ENCODE measurements around the gene TAAR1. TPM values are rescaled to one million over a fixed set of nuclear protein-coding genes. Genes with fewer than 3 reads are reported as not detected.
"Not testable (repeated sequence)": the region's sequence is repeated elsewhere in the genome, so short reads cannot be mapped to it uniquely, and the experiment has no call there.

The TAAR1 gene
- total RNA-seq (2014; rRNA removed): not detected in 2 replicates
- Bru-seq, nascent RNA: not detected
- percentile 26 among the genes with signal in this experiment for BruChase-seq, experiment 1, labeled RNA remaining after a 6-hour chase
- percentile 46 among the genes with signal in this experiment for BruChase-seq, experiment 2, labeled RNA remaining after a 2-hour chase
- long read RNA-seq: 0 reads

- Histone ChIP-seq H3K36me3 (ENCODE audit: low read depth, low read length) (no peaks in the 10 kb centered on the region), H4K20me1 (ENCODE audit: low read length) (no peaks in the 10 kb centered on the region), H3K9me3 (ENCODE audit: low read length) (no peaks in the 10 kb centered on the region), H3K79me2 (ENCODE audit: low read length) (no peaks in the 10 kb centered on the region), H3K4me1 (ENCODE audit: insufficient read depth, low read length) (no peaks in the 10 kb centered on the region), H3K9me2 (replicated peaks; ENCODE audit: low read length) (no peaks in the 10 kb centered on the region), H3K27ac (ENCODE audit: low read length) (no peak within 1 kb of the TSS), H3K27me3 (ENCODE audit: low read length) (no peaks in the 10 kb centered on the region), H3F3A (ENCODE audit: low read length, unreplicated experiment) (no peaks in the 10 kb centered on the region), H3K4me3 (ENCODE audit: low read length) (no peak within 1 kb of the TSS), H3K4me2 (ENCODE audit: low read length) (no peak within 1 kb of the TSS), H2AFZ (ENCODE audit: low read length) (no peak within 1 kb of the TSS), H3K9ac (ENCODE audit: low read length) (no peak within 1 kb of the TSS)
- intact Hi-C loops (cut with micrococcal nuclease): no loop called here
- no TSS peak for BruUV-seq (replicated peaks)
- ATAC-seq (no peak), DNase-seq (no peak)
- ChIA-PET CTCF (interaction anchor here (0.6 kb wide), 1 partner anchor 835 kb away, joined by 5 read pairs; no protein-coding TSS in a partner anchor), POLR2A (ENCODE audit: unreplicated experiment) (no interaction called here)
- no peak for TF ChIP-seq EZH2 (IDR thresholded peaks at IDR 0.05; ENCODE audit: low read length, unreplicated experiment)
- no peak for TF ChIP-seq CTCF (conservative IDR thresholded peaks at IDR 0.05; ENCODE audit: low read depth, low read length)
Observed at GRCh38 chr6:132659082-132659481, at the start of gene TAAR1. TAAR1 (minus strand) TSS chr6:132659182; CDS start chr6:132646003, 13,179 bp downstream.

- Histone ChIP-seq H4K20me1 (ENCODE audit: low read length) (no peaks in the 10 kb centered on the region), H2AFZ (ENCODE audit: low read length) (no peak overlapping the region), H3K9me2 (replicated peaks; ENCODE audit: low read length) (no peaks in the 10 kb centered on the region), H3K36me3 (ENCODE audit: low read depth, low read length) (no peaks in the 10 kb centered on the region), H3K79me2 (ENCODE audit: low read length) (no peaks in the 10 kb centered on the region), H3K9ac (ENCODE audit: low read length) (no peak overlapping the region), H3K9me3 (ENCODE audit: low read length) (no peaks in the 10 kb centered on the region), H3K27me3 (ENCODE audit: low read length) (no peaks in the 10 kb centered on the region), H3K4me1 (ENCODE audit: insufficient read depth, low read length) (0 out of 2 replicates have a peak, but pooled peaks cover 8% of the 10 kb centered on the region), H3K27ac (ENCODE audit: low read length) (no peak overlapping the region), H3F3A (ENCODE audit: low read length, unreplicated experiment) (no peaks in the 10 kb centered on the region), H3K4me3 (ENCODE audit: low read length) (no peak overlapping the region), H3K4me2 (ENCODE audit: low read length) (no peak overlapping the region)
- DNase-seq (no peak), ATAC-seq (no peak)
- no TSS peak for BruUV-seq (replicated peaks)
- CTCF ChIA-PET: no interaction called here
- TF ChIP-seq EZH2 (IDR thresholded peaks at IDR 0.05; ENCODE audit: low read length, unreplicated experiment) (no peak), CTCF (conservative IDR thresholded peaks at IDR 0.05; ENCODE audit: low read depth, low read length) (no peak), EZH2phosphoT487 (IDR thresholded peaks at IDR 0.05; ENCODE audit: borderline replicate concordance, low read length) (no peak)
- POLR2A ChIA-PET (ENCODE audit: unreplicated experiment): no interaction called here
- intact Hi-C loops (cut with micrococcal nuclease): no loop called here
Observed at GRCh38 chr6:132708771-132709170, 49.8 kb upstream of the TAAR1 start.

GRCh38 chr6:132708002-132708401 is 49.0 kb upstream of the TAAR1 start:
- POLR2A ChIA-PET (ENCODE audit: unreplicated experiment): no interaction called here
- Histone ChIP-seq H4K20me1 (ENCODE audit: low read length) (no peaks in the 10 kb centered on the region), H3K9me3 (ENCODE audit: low read length) (no peaks in the 10 kb centered on the region), H3K9ac (ENCODE audit: low read length) (no peak overlapping the region), H3K4me3 (ENCODE audit: low read length) (no peak overlapping the region), H3K36me3 (ENCODE audit: low read depth, low read length) (no peaks in the 10 kb centered on the region), H2AFZ (ENCODE audit: low read length) (no peak overlapping the region), H3K4me2 (ENCODE audit: low read length) (no peak overlapping the region), H3K79me2 (ENCODE audit: low read length) (no peaks in the 10 kb centered on the region), H3K27me3 (ENCODE audit: low read length) (no peaks in the 10 kb centered on the region), H3K9me2 (replicated peaks; ENCODE audit: low read length) (no peaks in the 10 kb centered on the region), H3K27ac (ENCODE audit: low read length) (no peak overlapping the region), H3K4me1 (ENCODE audit: insufficient read depth, low read length) (0 out of 2 replicates have a peak, but pooled peaks cover 8% of the 10 kb centered on the region), H3F3A (ENCODE audit: low read length, unreplicated experiment) (no peaks in the 10 kb centered on the region)
- CTCF ChIA-PET: no interaction called here
- DNase-seq (no peak), ATAC-seq (no peak)
- TF ChIP-seq EZH2phosphoT487 (IDR thresholded peaks at IDR 0.05; ENCODE audit: borderline replicate concordance, low read length) (no peak), CTCF (conservative IDR thresholded peaks at IDR 0.05; ENCODE audit: low read depth, low read length) (no peak), EZH2 (IDR thresholded peaks at IDR 0.05; ENCODE audit: low read length, unreplicated experiment) (no peak)
- no TSS peak for BruUV-seq (replicated peaks)
- intact Hi-C loops (cut with micrococcal nuclease): no loop called here

GRCh38 chr6:132706756-132707155 is 47.8 kb upstream of the TAAR1 start:
- H3K4me3 ChIP-seq (ENCODE audit: low read length); DNase-seq; H3K9ac ChIP-seq (ENCODE audit: low read length); BruUV-seq (replicated peaks); H3K9me3 ChIP-seq (ENCODE audit: low read length); H3K4me1 ChIP-seq (ENCODE audit: insufficient read depth, low read length); intact Hi-C loops (cut with micrococcal nuclease); H3K36me3 ChIP-seq (ENCODE audit: low read depth, low read length); ATAC-seq; H2AFZ ChIP-seq (ENCODE audit: low read length); POLR2A ChIA-PET (ENCODE audit: unreplicated experiment); H3K27me3 ChIP-seq (ENCODE audit: low read length); CTCF ChIA-PET; H4K20me1 ChIP-seq (ENCODE audit: low read length); H3K79me2 ChIP-seq (ENCODE audit: low read length); H3K27ac ChIP-seq (ENCODE audit: low read length); H3K9me2 ChIP-seq (replicated peaks; ENCODE audit: low read length); H3K4me2 ChIP-seq (ENCODE audit: low read length); H3F3A ChIP-seq (ENCODE audit: low read length, unreplicated experiment): not testable (repeated sequence)

All from PC-3 (cell line).